Suppressor macrophage treated with lipopolysaccharide for 4 hours (primary cell): ENCODE data around the gene CFAP99.
A peak's percentile ranks its signal among the peaks of the same experiment; 100 is the strongest.

ENCODE experiments used
- DNase-seq: peaks from one replicate; pipeline ENCODE4 v3.0.0-alpha.2; 2020

The CFAP99 gene

GRCh38 chr4:2393353-2394270 lies 25.1 kb upstream of the CFAP99 start:
- DNase-seq: no peak

GRCh38 chr4:2394528-2394927 lies 24.2 kb upstream of the CFAP99 start:
- DNase-seq: no peak

- DNase-seq: no peak
Measured at GRCh38 chr4:2395038-2395437, 23.7 kb upstream of the CFAP99 start.

- DNase-seq: no peak
Measured at GRCh38 chr4:2395584-2395983, 23.2 kb upstream of the CFAP99 start.

GRCh38 chr4:2396781-2397368 lies 21.9 kb upstream of the CFAP99 start:
- no peak for DNase-seq

GRCh38 chr4:2397596-2398379 lies 21.0 kb upstream of the CFAP99 start:
- DNase-seq: no peak

GRCh38 chr4:2399216-2399615 lies 19.5 kb upstream of the CFAP99 start:
- no peak for DNase-seq

- no peak for DNase-seq
Measured at GRCh38 chr4:2399631-2400190, 19.0 kb upstream of the CFAP99 start.

GRCh38 chr4:2400841-2401609 lies 17.7 kb upstream of the CFAP99 start:
- DNase-seq: no peak

- DNase-seq: no peak
Measured at GRCh38 chr4:2401610-2401983, 17.2 kb upstream of the CFAP99 start.

GRCh38 chr4:2402048-2402842 lies 16.5 kb upstream of the CFAP99 start:
- DNase-seq: peak; percentile 52

- DNase-seq: no peak
Measured at GRCh38 chr4:2402941-2403340, 15.8 kb upstream of the CFAP99 start.

- no peak for DNase-seq
Measured at GRCh38 chr4:2406406-2406805, 12.3 kb upstream of the CFAP99 start.

GRCh38 chr4:2406920-2407319 lies 11.8 kb upstream of the CFAP99 start:
- no peak for DNase-seq

GRCh38 chr4:2407991-2408342 lies 10.8 kb upstream of the CFAP99 start:
- no peak for DNase-seq

- peak; percentile 51 for DNase-seq
Measured at GRCh38 chr4:2408401-2408958, 10.3 kb upstream of the CFAP99 start.

GRCh38 chr4:2408976-2409375 lies 9.8 kb upstream of the CFAP99 start:
- no peak for DNase-seq

- DNase-seq: no peak
Measured at GRCh38 chr4:2409381-2409783, 9.4 kb upstream of the CFAP99 start.

GRCh38 chr4:2411786-2412510 lies 6.8 kb upstream of the CFAP99 start:
- DNase-seq: peak; percentile 61

- DNase-seq: no peak
Measured at GRCh38 chr4:2412534-2412884, 6.2 kb upstream of the CFAP99 start.
